GM18508 (cell line): Measurements from ENCODE around the gene LRFN3.
"Not testable (repeated sequence)": the region's sequence is repeated elsewhere in the genome, so short reads cannot be mapped to it uniquely, and the experiment has no call there.

ENCODE experiments used
- ATAC-seq: cut with Tn5 transposase; IDR thresholded peaks from one replicate; pipeline ENCODE4 v1.9.1; 2021; ENCODE audit warnings: moderate number of reproducible peaks; ENCODE audit not compliant: insufficient read depth, unreplicated experiment

The LRFN3 gene

GRCh38 chr19:35937345-35938281, 1.4 kb downstream of the LRFN3 start:
- no peak for ATAC-seq

DNA sequence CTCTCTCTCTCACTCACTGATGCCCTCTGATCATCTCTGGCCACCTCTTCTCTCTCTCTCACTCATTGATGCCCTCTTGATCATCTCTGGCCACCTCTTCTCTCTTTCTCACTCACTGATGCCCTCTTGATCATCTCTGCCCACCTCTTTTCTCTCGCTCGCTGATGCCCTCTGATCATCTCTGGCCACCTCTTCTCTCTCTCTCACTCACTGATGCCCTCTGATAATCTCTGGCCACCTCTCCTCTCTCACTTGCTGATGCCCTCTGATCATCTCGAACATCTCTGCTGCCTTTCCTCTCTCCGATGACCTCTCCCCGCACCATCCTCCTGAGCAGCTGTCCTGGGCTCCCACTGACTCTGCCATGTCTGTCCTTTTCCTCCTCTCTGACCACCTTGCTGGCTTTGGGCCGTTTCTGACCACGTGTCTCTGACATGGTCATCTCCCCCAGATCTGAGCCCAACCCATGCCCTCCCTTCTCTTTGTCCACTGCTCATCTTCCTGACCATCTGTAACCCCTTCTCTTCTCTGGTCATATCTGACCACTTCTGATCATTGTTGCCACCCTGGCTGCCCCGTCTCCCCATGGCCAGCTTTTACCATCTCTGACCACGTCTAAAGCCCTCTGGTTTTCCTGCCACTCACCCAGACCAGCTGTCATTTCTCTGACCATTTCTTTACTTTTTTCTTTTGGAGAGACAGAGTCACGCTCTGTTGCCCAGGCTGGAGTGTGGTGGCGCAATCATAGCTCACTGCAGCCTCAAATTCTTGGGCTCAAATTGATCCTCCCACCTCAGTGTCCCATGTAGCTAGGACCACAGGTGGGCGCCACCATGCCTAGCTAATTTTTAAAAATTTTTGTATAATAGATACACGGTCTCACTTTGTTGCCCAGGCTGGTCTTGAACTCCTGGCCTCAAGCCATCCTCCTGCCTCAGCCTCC, 2.4 kb downstream of the LRFN3 start:
- no peak for ATAC-seq

GRCh38 chr19:35939307-35940077, 3.3 kb downstream of the LRFN3 start:
- no peak for ATAC-seq

DNA sequence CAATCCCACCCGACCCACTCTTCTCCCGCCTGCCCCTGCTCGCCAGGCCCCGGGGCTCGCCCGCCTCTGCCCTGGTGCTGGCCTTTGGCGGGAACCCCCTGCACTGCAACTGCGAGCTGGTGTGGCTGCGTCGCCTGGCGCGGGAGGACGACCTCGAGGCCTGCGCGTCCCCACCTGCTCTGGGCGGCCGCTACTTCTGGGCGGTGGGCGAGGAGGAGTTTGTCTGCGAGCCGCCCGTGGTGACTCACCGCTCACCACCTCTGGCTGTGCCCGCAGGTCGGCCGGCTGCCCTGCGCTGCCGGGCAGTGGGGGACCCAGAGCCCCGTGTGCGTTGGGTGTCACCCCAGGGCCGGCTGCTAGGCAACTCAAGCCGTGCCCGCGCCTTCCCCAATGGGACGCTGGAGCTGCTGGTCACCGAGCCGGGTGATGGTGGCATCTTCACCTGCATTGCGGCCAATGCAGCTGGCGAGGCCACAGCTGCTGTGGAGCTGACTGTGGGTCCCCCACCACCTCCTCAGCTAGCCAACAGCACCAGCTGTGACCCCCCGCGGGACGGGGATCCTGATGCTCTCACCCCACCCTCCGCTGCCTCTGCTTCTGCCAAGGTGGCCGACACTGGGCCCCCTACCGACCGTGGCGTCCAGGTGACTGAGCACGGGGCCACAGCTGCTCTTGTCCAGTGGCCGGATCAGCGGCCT, 4.1 kb downstream of the LRFN3 start:
- no peak for ATAC-seq

- ATAC-seq, result no peak
These were observed 4.7 kb downstream of the LRFN3 start for GRCh38 chr19:35940839-35941238.

DNA sequence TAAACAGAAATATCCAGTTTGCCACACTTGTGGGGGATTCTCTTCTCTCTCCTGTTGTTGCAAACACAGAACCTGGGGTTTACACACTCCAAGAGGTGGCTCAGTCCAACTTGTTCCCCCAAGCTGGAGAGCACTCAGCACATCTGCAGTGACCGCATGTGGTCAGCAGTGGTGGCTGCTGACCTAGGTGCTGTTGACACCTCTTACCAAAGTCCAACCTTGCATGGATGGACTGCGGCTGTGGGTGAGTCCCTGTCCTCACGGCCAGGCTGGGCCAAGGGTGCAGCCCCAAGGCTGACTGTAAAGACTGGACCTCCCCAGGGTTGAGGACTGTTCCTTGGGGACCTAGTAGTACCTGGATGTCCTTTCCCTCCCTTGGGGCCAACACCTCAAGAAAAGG, 6.1 kb downstream of the LRFN3 start:
- no peak for ATAC-seq

- no peak for ATAC-seq
These were observed 7.4 kb downstream of the LRFN3 start for GRCh38 chr19:35943321-35944301.

DNA sequence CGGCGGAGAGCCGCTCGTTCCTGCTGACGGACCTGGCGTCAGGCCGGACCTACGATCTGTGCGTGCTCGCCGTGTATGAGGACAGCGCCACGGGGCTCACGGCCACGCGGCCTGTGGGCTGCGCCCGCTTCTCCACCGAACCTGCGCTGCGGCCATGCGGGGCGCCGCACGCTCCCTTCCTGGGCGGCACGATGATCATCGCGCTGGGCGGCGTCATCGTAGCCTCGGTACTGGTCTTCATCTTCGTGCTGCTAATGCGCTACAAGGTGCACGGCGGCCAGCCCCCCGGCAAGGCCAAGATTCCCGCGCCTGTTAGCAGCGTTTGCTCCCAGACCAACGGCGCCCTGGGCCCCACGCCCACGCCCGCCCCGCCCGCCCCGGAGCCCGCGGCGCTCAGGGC, 8.4 kb downstream of the LRFN3 start:
- ATAC-seq, result no peak

DNA sequence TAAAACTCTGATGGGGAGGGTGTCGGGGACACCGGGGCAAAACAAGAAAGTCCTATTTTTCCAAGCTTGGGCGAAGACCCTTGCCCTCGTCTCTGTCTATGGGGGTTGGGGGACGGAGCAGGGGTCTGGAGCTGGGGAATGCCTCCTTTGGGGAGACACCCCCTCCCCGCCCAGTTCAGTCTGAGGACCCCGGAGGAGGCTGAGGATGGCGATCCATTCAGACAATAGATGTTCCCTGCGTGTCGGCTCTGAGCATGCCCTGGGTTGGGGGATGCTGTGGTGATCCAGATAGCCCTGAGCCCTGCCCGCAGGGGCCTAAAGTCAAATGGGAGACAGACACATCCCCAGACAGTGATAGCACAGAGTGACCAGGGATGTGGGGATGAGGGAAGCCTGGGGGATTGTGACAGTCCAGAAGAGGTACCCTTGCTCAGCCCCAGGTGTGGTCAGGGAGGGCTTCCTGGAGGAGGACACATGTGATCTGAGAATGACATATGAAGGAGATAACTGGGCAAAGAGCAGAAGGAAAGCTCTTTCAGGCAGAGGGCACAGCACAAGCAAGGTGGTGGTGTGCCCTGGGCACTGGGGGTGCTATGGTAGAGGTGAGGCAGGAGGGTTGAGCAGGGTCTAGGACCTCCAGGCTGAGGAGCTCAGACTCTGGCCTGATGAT, 9.1 kb downstream of the LRFN3 start:
- no peak for ATAC-seq

GRCh38 chr19:35946203-35946602, 10.0 kb downstream of the LRFN3 start:
- ATAC-seq, result no peak

- ATAC-seq, result no peak
These were observed 13.0 kb downstream of the LRFN3 start for GRCh38 chr19:35949131-35949530.

GRCh38 chr19:35955881-35956634, 19.9 kb downstream of the LRFN3 start:
- no peak for ATAC-seq

GRCh38 chr19:35957411-35957810, 21.2 kb downstream of the LRFN3 start:
- not testable (repeated sequence) for ATAC-seq

DNA sequence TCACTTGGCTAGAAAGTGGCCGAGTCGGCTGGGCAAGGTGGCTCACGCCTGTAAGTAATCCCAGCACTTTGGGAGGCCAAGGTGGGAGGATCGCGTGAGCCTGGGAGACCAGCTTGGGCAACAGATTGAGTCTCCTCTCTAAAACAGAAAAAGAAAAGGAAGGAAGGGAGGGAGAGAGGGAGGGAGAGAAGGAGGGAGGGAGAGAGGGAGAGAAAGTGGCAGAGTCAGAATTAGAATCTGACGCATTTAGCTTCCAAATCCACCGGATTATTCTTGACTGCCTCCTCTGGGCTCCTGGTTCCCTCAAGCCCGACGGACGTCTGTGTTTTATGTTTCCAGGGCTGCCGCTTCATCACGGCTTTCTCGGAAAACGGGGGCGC, 22.5 kb downstream of the LRFN3 start:
- no peak for ATAC-seq

- no peak for ATAC-seq
These were observed 23.1 kb downstream of the LRFN3 start for GRCh38 chr19:35959040-35959967.

- no peak for ATAC-seq
These were observed 23.8 kb downstream of the LRFN3 start for GRCh38 chr19:35959968-35960320.
